ENCODE results near the gene TUBB2B.

The TUBB2B gene

DNA sequence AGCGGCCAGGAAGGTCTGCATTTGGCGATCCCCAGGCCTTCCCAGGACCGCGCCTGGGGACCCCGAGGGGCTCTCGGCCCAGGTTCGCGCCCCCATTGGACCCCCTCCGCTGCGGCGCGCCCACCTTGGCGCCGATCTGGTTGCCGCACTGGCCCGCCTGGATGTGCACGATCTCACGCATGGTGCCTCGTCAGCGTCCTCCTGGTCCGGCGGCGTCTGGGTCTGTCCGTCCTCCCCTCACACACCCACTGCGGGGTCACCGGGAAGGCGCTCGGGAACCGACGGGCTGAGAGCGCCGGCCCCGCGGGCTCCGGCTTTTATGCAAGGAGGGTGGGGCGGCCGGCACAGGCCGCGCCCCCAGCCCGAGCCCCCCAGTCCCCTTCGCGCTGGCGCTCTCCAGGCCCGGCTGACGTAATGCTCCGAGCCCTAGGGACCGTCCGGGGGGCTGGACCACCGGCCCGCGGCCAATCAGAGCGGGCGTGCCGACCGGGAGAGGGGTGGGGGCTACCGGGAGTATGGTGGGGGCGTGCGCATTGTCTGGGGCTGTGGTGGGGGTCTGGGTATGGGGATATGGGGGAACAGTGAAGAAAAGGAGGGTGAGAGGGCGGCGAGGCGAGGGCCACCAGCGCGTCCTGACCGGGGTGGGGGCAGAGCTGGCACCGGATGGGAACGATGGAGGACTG lies at the start of gene TUBB2B:
Gene TUBB2B, minus strand, starts transcription at position 291 of the 683 bp plus-strand sequence. Its CDS starts 110 bp downstream, at position 181.
- DNase-seq, result no peak

DNA sequence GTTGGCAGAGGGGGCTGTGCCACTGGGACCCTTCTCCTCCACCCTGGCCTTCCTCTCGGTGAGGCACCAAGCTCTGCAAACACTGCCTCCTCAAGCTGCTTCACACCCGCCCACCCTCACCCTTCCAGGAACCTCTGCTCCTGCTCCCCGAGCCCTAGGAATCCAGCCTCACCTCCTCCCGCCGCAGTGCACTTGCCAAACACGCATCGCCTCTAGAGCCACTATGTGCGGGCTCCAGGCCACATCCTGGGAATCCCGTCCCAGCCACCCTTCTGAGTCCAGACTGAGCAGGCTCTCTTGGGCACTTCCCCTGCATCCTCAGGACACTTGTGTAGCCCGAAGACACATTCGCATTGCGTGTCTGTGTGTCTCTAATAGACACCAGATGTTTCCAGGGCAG lies 49.8 kb upstream of the TUBB2B start:
- no peak for DNase-seq

DNA sequence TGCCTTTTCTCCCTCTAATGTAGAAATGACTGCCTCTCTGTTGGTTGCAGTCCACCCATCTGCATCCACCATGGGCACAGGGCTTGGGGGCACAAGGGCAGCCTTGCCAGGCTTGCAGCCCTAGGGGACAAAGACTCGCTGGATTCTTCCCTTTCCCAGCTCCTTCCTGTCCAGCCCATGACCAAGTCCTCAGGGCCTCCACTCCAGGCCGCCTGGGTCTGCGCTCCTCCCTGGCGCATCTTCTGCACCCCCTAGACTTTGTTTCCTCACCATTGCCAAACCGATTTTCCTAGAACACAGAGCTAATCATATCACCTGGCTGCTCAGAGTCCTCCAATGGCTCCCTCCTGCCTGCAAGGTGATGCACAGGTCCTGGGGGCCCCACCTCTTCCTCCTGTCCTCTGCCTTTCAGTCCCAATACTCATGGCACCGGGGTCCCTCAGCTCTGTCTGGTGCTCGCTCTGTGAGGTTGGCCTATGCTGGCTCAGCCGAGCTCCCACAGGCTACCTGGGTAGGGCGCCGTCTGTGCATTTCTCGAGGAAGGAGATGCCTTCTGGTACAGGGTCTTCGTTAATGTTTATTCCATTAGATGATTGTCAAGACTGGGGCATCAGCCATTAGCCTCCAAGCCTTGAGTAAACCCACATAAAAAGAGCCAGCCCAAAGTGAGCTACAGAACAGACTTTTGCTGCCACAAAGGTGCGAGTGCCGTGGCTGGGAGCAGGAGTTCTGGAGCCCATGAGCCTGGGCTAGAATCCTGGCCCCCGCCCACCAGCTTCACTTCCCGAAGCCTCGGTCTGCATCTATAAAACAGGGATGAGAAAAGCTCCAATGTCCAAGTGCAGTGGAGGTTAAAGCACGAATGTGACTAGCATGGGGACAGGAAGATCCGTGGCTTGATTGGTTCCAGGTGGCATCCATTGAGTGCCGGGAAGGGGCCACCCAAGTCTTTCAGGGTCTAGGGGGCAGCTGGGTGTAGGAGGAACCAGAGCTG lies 49.0 kb upstream of the TUBB2B start:
- no peak for DNase-seq

GRCh38 chr6:3273707-3274521 lies 46.5 kb upstream of the TUBB2B start:
- DNase-seq, result no peak

DNA sequence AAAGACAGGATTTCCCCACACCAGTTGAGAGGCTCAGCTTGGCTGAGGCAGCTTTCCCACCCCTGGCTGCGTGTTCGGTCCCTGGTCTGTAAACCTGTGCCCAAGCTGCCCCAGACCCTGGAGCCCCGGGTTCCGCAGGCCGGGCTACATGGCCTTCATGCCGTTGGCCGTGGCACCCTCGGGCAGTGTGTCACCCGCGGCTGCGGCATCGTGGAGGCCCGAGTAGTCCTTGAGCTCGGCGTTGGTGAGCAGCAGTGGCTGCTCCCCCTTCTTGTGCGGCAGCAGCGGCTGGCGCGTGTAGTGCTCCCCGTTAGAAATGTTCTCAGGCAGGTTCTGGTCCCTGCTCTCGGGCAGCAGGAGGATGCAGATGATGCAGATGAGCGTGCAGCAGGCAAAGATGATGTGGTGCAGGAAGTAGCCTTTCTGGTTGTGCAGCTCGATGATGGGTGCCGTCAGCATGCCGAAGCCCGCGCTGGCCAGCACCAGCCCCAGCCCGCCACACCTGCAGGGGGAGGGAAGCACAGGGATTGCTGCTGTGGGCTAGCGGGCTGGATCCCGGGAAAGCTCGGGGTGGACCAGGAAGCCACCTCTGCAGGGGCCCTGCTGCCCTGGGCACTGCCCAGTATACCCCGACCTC lies 45.6 kb upstream of the TUBB2B start:
- no peak for DNase-seq

- no peak for DNase-seq
Measured at GRCh38 chr6:3271756-3272155, 44.3 kb upstream of the TUBB2B start.

DNA sequence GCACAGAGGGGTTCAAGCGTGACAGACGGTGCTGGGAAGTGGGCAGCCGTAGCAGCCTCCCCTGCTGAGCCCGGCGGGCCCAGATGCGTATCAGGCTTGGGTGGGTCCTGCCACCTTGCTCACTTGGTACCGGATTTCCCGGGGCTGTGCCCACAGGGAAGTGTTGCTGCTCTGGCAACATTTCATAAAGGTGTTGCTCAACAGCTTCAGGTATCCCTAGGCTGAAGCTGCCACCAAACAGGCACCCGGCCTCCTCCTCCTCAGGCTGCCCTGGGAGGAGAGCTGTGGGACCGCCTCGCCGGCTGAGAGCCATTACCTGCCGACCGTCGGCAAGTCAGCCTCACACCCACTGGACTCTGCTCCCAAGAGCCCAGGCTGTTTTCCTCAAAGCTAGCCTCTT lies 42.8 kb upstream of the TUBB2B start:
- no peak for DNase-seq

DNA sequence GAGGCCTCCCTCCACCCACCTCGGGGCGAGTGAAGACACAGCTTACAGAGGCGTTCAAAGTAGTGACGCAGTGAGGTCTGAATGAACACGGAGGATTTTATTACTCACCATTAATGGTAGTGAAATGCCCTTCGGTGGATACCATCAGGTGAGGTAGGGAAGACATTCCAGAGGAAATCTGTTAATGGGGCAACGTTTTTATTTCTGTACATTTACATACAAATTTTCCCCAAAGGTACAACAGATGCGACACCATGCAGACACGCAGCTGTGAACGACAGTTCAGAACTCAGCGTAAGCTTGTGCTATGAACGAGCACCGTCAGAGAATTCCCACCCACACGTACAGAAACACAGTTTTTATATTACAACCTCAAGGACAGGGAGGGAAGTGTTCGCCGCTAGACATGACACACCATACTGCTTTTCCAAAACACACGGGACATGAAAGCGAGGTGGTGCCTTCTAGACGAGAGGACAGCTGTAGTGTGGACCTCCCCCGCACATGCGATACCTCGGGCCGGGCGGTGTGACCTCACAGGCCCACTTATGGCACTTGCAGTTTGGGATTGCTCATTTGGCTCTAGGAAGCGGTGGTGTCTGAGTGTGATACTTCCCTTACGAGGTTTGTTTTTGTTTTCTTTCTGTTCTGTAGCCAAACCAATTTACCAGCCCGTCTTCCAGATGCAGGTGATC lies 42.0 kb upstream of the TUBB2B start:
- DNase-seq, result no peak

DNA sequence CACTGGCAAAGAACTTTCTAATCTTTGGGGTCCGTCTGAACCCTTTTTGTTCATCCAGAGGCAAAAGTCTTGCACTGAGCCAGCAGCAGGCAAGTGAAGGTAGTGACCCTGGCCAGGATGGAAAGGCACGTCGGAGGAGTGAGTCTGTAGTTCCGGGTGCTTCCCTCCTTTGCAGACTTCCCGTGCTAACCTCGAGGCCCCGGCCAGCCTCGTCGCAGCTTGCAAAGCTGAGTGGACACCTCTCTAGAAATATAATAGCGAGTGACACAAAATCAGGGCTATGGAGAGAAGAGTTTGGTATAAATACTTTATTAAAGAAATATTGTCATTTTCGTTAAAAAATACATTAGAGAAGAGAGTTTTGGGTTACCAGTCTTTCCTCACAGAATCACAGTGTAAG lies 41.2 kb upstream of the TUBB2B start:
- no peak for DNase-seq

DNA sequence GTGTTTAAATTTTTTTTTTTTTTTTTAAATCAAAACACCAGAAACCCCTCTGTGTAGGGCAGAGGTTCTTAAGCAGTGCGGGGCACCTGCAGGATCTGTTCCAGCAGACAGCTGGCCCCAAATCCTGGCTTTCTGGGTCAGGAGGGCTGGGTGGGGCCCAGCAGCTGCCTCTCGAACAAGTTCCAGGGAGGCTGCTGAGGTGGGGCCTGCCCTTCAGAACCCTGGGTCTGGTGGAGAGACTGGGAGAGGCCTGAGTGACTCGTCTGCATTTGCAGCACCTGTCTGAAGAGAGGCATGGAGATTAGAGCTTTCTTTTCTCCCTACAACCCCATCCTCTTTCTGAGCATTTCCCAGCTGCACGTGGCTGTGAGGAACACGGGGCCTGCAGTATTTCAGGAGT lies 39.7 kb upstream of the TUBB2B start:
- DNase-seq, result no peak

- no peak for DNase-seq
Measured at GRCh38 chr6:3266170-3266569, 38.7 kb upstream of the TUBB2B start.

GRCh38 chr6:3265671-3266070 lies 38.2 kb upstream of the TUBB2B start:
- no peak for DNase-seq

- DNase-seq, result no peak
Measured at GRCh38 chr6:3264356-3264755, 36.9 kb upstream of the TUBB2B start.

- no peak for DNase-seq
Measured at GRCh38 chr6:3263096-3263495, 35.6 kb upstream of the TUBB2B start.

DNA sequence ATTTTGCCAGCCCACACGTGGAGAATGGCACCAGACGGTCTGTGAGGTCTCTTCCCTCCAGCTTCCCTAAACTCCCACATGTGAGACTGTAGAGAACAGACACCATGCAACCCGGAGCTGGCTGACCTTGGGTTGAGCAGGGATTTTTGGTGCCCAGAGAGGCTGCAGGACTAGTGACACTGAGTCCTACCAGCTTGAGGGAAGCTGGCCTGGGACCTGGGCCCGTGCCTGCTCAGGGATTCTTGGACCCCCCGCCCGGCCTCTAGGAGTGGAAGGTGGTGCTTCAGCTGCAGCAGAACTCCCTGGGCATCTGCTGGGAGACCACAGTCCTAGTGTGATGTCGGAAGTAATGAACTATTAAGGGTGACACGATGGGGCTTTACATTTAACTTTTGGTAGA lies 34.5 kb upstream of the TUBB2B start:
- no peak for DNase-seq

GRCh38 chr6:3261518-3261820 lies 34.0 kb upstream of the TUBB2B start:
- no peak for DNase-seq

GRCh38 chr6:3260772-3261517 lies 33.5 kb upstream of the TUBB2B start:
- DNase-seq, result no peak

- no peak for DNase-seq
Measured at GRCh38 chr6:3260296-3260695, 32.8 kb upstream of the TUBB2B start.

DNA sequence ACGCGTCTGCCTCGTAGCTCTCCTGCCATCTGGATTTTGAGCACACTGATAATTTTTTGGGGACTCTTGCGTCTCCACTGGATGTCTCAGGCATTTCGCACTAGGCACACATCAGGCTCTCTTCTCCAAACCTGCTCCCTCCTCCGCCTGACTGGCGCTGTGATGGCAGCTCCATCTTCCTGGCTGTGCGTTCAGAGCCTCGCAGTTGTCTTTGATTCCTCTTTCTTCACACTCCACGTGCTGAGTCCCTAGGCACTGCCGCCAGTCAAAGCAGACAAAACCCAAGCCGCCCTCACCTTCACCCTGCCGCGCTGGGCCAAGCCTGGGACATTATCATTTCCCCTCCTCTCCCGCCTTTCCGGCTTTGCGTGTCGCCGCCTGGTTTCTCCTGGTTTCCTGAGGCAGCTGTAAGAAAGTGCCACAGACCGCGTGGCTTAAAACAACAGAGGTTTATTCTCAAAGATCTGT lies 32.1 kb upstream of the TUBB2B start:
- peak; percentile 45 for DNase-seq

DNA sequence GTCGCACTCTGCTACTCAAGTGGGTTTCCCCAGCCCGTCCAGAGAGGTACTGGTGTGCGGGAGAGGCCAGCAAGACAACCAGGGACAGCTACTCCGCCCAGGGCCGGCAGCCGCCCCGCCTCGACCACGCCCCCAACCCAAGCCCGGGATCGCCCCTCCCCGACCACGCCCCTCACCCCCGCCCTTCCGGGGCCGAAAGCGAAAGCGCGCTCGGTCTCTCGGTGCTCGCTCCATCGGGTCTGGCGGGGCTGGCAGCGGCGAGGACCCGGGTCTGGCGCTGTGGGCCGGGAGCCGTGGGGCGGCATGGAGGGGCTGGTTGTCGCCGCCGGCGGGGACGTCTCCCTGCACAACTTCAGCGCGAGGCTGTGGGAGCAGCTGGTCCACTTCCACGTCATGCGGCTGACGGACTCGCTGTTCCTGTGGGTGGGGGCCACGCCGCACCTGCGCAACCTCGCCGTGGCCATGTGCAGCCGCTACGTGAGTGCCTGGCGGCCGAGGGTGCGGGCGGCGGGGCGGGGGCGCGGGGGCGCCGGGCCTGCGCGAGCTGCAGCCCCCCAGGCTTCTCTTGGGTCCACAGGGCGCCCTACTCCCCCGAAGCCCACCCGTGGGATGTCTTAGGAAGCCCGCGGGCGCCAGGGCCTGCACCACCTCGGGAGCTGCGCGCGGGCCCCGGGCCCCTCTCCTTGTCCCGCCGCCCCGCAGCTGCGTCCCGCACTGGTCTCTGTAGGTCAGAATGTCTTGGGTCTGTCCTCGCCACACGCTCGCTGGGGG lies 31.5 kb upstream of the TUBB2B start, which contains the start of gene PSMG4:
Gene PSMG4, plus strand, starts transcription at position 228 of the 771 bp plus-strand sequence. Its CDS starts 76 bp downstream, at position 304.
- DNase-seq, result peak; percentile 98

Measured in stimulated activated CD8-positive, alpha-beta memory T cell treated with anti-CD3 and anti-CD28 coated beads, Interleukin-4, amount 100 ng/mL, for 48 hours (primary cell).